Suprapubic skin (tissue), 4 donors: ENCODE data around the gene CACNA2D3. TPM values are rescaled to one million over a fixed set of nuclear protein-coding genes. Genes with fewer than 3 reads are reported as not detected.

Experiments
- DNase-seq, 2 donors: peaks; one replicate each; pipeline ENCODE4 v3.0.0-alpha.2; 2019; ENCODE audit warnings: low spot score in 2 of 2
- H3K27ac ChIP-seq: fragments of 200-600 bp; sonication (generic); one replicate; pipeline ENCODE4 v1.5.1; 2019
- H3K27me3 ChIP-seq: fragments of 200-600 bp; sonication (generic); one replicate; pipeline ENCODE4 v1.5.1; 2019
- H3K36me3 ChIP-seq: fragments of 200-600 bp; sonication (generic); one replicate; pipeline ENCODE4 v1.5.1; 2019
- H3K4me1 ChIP-seq: fragments of 200-600 bp; sonication (generic); one replicate; pipeline ENCODE4 v1.5.1; 2019
- H3K4me3 ChIP-seq: fragments of 200-600 bp; sonication (generic); one replicate; pipeline ENCODE4 v1.5.1; 2019; ENCODE audit warnings: mild to moderate bottlenecking
- H3K9me3 ChIP-seq: fragments of 200-600 bp; sonication (generic); one replicate; pipeline ENCODE4 v1.5.1; 2019
- CTCF ChIP-seq, 2 donors: fragments of 200-600 bp in 1 of 2; fragments of 450-650 bp in 1 of 2; sonication (generic) in 1 of 2; IDR thresholded peaks; one replicate each; pipeline ENCODE4 v1.5.1; 2016 to 2019; ENCODE audit warnings: antibody characterized with exemption in 2 of 2, mild to moderate bottlenecking in 1 of 2, moderate library complexity in 1 of 2
- EP300 ChIP-seq: sonication (generic); formaldehyde crosslinking; IDR thresholded peaks from one replicate; pipeline ENCODE4 v1.6.1; 2017; ENCODE audit warnings: antibody characterized with exemption
- POLR2A ChIP-seq, 2 donors: fragments of 450-650 bp; IDR thresholded peaks; one replicate each; pipeline ENCODE4 v1.6.1; 2017; ENCODE audit warnings: antibody characterized with exemption in 2 of 2, mild to moderate bottlenecking in 2 of 2, moderate library complexity in 2 of 2
- POLR2AphosphoS5 ChIP-seq, 3 donors: sonication (generic); formaldehyde crosslinking; IDR thresholded peaks; one replicate each; pipeline ENCODE4 v1.6.1; 2017; ENCODE audit warnings: antibody characterized with exemption in 3 of 3
- WGBS: methylation state at CpG from one replicate; pipeline ENCODE4 v1.1.5; 2018; 5-methylcytosine and 5-hydroxymethylcytosine counted together
- total RNA-seq, 4 donors: library from RNA; depleted of rRNA; stranded (reverse); fragments of >200 nt; gene quantifications; one replicate each; pipeline ENCODE4 v1.1.0, GENCODE V29; 2016

The CACNA2D3 gene
- total RNA-seq, 4 donors from 2014 or later: 0.42 to 2.8 (median 0.95) TPM

- WGBS: 64% methylated on average over 2 of the region's 2 CpGs
- no peak for DNase-seq
- Histone ChIP-seq H3K27me3 (no peaks in the 10 kb centered on the region), H3K36me3 (no peaks in the 10 kb centered on the region), H3K4me1 (no peaks in the 10 kb centered on the region), H3K4me3 (no peak overlapping the region), H3K27ac (no peak overlapping the region), H3K9me3 (no peaks in the 10 kb centered on the region)
- TF ChIP-seq POLR2A (IDR thresholded peaks at IDR 0.05) (no peak), POLR2AphosphoS5 (IDR thresholded peaks at IDR 0.05) (no peak), CTCF (IDR thresholded peaks at IDR 0.05) (no peak), EP300 (no peak)
Measured at GRCh38 chr3:54760201-54760600, 637.8 kb downstream of the CACNA2D3 start.

GRCh38 chr3:54761637-54762036, 639.3 kb downstream of the CACNA2D3 start:
- WGBS: 83% methylated on average over 1 of the region's 1 CpG

GRCh38 chr3:54764911-54765310, 642.6 kb downstream of the CACNA2D3 start:
- Histone ChIP-seq H3K36me3 (no peaks in the 10 kb centered on the region), H3K9me3 (no peaks in the 10 kb centered on the region), H3K4me1 (no peaks in the 10 kb centered on the region), H3K27ac (no peak overlapping the region), H3K27me3 (no peaks in the 10 kb centered on the region), H3K4me3 (no peak overlapping the region)
- TF ChIP-seq POLR2AphosphoS5 (IDR thresholded peaks at IDR 0.05) (no peak), EP300 (no peak), CTCF (IDR thresholded peaks at IDR 0.05) (no peak), POLR2A (IDR thresholded peaks at IDR 0.05) (no peak)
- DNase-seq: no peak

More at GRCh38 chr3:54761637-54762036, 639.3 kb downstream of the CACNA2D3 start:
- no peaks in the 10 kb centered on the region for H3K9me3 ChIP-seq
- TF ChIP-seq CTCF (IDR thresholded peaks at IDR 0.05): no peak
- no peak for TF ChIP-seq POLR2AphosphoS5 (IDR thresholded peaks at IDR 0.05)
- no peak for TF ChIP-seq EP300
- TF ChIP-seq POLR2A (IDR thresholded peaks at IDR 0.05): no peak
- no peak overlapping the region for H3K4me3 ChIP-seq
- no peaks in the 10 kb centered on the region for H3K4me1 ChIP-seq
- no peaks in the 10 kb centered on the region for H3K36me3 ChIP-seq
- DNase-seq: no peak
- H3K27ac ChIP-seq: no peak overlapping the region
- no peaks in the 10 kb centered on the region for H3K27me3 ChIP-seq

GRCh38 chr3:54771050-54771449, 648.7 kb downstream of the CACNA2D3 start:
- WGBS: 91% methylated on average over 2 of the region's 2 CpGs
- H3K4me3 ChIP-seq: no peak overlapping the region
- no peaks in the 10 kb centered on the region for H3K9me3 ChIP-seq
- DNase-seq: no peak
- no peaks in the 10 kb centered on the region for H3K36me3 ChIP-seq
- H3K27ac ChIP-seq: no peak overlapping the region
- H3K27me3 ChIP-seq: no peaks in the 10 kb centered on the region
- peaks cover 4% of the 10 kb centered on the region for H3K4me1 ChIP-seq
- TF ChIP-seq CTCF (IDR thresholded peaks at IDR 0.05) (no peak), EP300 (no peak), POLR2AphosphoS5 (IDR thresholded peaks at IDR 0.05) (no peak), POLR2A (IDR thresholded peaks at IDR 0.05) (no peak)

GRCh38 chr3:54772051-54772450, 649.7 kb downstream of the CACNA2D3 start:
- H3K4me1 ChIP-seq: peaks cover 4% of the 10 kb centered on the region
- H3K4me3 ChIP-seq: no peak overlapping the region
- no peak for DNase-seq
- H3K9me3 ChIP-seq: no peaks in the 10 kb centered on the region
- H3K36me3 ChIP-seq: no peaks in the 10 kb centered on the region
- 81% methylated on average over 2 of the region's 2 CpGs for WGBS
- no peak for TF ChIP-seq POLR2AphosphoS5 (IDR thresholded peaks at IDR 0.05)
- no peak for TF ChIP-seq POLR2A (IDR thresholded peaks at IDR 0.05)
- TF ChIP-seq EP300: no peak
- TF ChIP-seq CTCF (IDR thresholded peaks at IDR 0.05): no peak
- H3K27ac ChIP-seq: no peak overlapping the region
- no peaks in the 10 kb centered on the region for H3K27me3 ChIP-seq
